Bronchial epithelial cell (primary cell): Measurements from ENCODE around the gene TMEM121B. TPM values are rescaled to one million over a fixed set of nuclear protein-coding genes. Genes with fewer than 3 reads are reported as not detected.

Source experiments
- DNase-seq: peaks from one replicate; pipeline ENCODE4 v3.0.0-alpha.2; 2010; ENCODE audit warnings: low read depth
- FAIRE-seq: peaks from 2 replicates; lab custom pipeline; 2011; peaks lifted over from hg19 to GRCh38; lab: Jason Lieb, UNC
- H3K27me3 ChIP-seq: 2 replicates; pipeline ENCODE4 v1.5.1; 2011; ENCODE audit warnings: low read length; ENCODE audit not compliant: control insufficient read depth, insufficient read depth
- H3K36me3 ChIP-seq: 2 replicates; pipeline ENCODE4 v1.5.1; 2011; ENCODE audit warnings: low read length; ENCODE audit not compliant: control insufficient read depth, insufficient read depth
- H3K4me3 ChIP-seq: 2 replicates; pipeline ENCODE4 v1.5.1; 2011; ENCODE audit warnings: mild to moderate bottlenecking, low read depth, low read length, control low read depth
- total RNA-seq: library from RNA; depleted of rRNA; stranded (reverse); fragments of >200 nt; gene quantifications from 2 replicates; pipeline ENCODE4 v1.2.1, GENCODE V29; 2014
- TF ChIP-seq, protein P1 (sequence below): IDR thresholded peaks from 2 replicates; pipeline ENCODE4 v1.5.1; 2011; ENCODE audit warnings: mild to moderate bottlenecking, moderate library complexity, low read length, control low read depth, inconsistent platforms; ENCODE audit not compliant: insufficient read depth, severe bottlenecking

Gene TMEM121B
- total RNA-seq, 1 donor from 2014 or later, result not detected

DNA sequence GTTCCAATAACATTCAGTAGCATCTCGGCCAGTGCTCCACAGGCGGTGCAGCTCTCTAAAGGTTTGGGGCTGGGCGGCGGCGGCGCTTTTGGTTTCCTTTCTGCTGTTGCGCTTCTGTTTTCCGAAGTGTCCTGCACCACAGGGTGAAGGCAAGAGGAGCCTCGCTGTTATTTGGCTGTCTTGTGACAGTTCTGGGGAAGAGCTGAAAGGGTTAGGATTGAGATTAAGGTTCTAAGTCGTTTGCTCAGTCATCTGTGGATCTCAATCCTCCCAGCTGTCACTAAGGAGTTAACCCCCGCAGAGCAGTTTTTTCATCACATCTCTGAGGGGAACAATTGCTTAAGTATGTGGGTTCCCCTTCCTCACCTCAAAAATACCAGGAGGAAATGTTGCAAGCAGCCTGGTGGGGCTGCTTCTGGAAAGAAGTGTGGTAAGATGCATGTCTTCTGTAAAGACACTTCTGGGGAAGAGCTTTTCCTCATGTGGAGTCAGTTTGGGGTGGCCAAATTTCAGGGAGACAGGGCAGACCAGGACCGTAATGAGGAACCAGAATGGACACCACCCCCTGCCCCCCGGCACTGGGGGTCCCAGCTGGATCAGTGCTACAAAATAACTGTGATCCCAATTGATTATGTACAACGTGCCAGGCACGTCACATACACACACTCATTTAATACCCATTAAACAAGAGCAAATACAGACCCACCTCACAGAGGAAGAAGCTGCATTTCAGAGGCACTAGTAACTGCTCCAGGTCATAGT, 14.2 kb downstream of the TMEM121B start:
- Histone ChIP-seq H3K36me3 (peaks cover 15% of the 10 kb centered on the region), H3K4me3 (no peak overlapping the region), H3K27me3 (no peaks in the 10 kb centered on the region)
- DNase-seq (no peak), FAIRE-seq (peak; percentile 82)
- TF ChIP-seq, protein P1, sequence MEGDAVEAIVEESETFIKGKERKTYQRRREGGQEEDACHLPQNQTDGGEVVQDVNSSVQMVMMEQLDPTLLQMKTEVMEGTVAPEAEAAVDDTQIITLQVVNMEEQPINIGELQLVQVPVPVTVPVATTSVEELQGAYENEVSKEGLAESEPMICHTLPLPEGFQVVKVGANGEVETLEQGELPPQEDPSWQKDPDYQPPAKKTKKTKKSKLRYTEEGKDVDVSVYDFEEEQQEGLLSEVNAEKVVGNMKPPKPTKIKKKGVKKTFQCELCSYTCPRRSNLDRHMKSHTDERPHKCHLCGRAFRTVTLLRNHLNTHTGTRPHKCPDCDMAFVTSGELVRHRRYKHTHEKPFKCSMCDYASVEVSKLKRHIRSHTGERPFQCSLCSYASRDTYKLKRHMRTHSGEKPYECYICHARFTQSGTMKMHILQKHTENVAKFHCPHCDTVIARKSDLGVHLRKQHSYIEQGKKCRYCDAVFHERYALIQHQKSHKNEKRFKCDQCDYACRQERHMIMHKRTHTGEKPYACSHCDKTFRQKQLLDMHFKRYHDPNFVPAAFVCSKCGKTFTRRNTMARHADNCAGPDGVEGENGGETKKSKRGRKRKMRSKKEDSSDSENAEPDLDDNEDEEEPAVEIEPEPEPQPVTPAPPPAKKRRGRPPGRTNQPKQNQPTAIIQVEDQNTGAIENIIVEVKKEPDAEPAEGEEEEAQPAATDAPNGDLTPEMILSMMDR, result no peak

DNA sequence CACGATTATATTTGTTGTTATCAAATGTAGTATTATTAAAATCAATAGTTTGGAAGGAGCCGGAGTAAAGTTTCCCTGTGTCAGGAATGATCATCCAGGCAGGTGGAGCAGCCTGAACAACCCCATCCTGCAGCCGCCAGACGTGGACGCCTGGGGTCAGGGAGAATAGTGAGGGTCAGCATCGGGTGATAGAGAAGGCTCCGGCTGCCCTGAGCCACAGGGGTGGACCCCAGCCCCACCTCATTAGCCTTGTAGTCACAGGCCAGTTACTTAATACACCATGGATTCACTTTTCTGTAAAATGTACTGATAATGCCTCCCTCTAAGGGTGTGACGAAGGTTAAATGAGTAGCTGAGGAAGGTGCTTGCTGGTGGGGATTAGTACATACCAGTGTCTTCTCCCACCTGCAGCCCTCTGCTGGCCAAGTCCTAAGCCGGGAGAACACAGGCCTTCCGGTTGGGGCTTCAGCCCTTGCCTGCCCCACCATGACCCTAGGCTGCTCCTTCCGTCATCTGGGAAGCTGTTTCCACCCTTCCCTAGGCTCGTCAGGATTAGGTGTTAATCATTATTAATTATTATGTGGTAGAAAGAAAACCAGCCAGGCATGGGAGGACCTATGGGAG, 14.9 kb downstream of the TMEM121B start:
- Histone ChIP-seq H3K27me3 (no peaks in the 10 kb centered on the region), H3K36me3 (peaks cover 17% of the 10 kb centered on the region), H3K4me3 (no peak overlapping the region)
- TF ChIP-seq, protein P1, result no peak
- DNase-seq (no peak), FAIRE-seq (no peak)

DNA sequence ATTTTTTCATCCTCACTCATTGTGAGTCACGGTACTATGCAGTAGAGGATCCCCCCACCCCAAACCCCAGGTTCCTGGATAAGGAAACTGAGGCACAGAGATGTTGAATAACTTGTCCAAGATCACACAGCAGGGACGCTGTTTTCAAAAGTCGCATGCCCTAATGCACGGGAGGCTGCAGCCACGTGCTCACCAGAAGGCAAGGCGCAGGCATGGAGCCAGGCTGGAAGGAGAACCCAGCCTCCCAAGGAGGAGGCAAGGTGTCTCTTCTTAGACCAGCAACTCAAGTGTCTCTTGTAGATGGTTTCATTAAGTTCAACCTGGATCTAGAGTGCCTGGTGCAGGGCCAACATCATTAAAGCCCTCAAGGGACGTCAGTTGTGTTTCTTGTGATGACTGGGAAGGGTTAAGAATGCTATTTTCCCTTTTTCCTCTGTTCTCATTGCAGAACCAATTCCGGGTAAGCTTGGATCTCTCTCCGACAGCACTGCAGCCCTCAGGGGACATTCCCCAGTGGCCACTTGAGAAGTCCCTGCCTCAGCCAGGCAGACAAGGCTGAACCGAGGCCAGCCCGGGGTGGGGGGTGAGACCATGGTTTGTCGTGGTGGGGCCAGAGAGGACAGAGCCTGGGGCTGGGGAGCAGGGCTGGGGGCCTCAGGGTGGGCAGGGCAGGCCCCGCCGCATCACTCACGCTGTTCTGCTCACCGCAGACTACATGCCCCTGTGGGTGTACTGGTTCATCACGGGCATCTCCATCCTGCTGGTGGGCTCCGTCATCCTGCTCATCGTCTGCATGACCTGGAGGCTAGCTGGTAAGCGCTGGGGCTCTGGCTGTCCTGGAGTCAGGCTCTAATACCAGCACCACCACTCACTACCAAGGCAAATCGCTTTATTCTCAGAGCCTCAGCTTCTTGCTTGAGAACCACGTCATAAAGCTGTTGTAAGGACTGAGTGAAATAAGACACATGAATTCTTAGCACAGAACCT, 15.7 kb downstream of the TMEM121B start:
- FAIRE-seq (no peak), DNase-seq (no peak)
- peaks cover 19% of the 10 kb centered on the region for H3K36me3 ChIP-seq
- no peaks in the 10 kb centered on the region for H3K27me3 ChIP-seq
- H3K4me3 ChIP-seq, result no peak overlapping the region
- TF ChIP-seq, protein P1, result no peak

DNA sequence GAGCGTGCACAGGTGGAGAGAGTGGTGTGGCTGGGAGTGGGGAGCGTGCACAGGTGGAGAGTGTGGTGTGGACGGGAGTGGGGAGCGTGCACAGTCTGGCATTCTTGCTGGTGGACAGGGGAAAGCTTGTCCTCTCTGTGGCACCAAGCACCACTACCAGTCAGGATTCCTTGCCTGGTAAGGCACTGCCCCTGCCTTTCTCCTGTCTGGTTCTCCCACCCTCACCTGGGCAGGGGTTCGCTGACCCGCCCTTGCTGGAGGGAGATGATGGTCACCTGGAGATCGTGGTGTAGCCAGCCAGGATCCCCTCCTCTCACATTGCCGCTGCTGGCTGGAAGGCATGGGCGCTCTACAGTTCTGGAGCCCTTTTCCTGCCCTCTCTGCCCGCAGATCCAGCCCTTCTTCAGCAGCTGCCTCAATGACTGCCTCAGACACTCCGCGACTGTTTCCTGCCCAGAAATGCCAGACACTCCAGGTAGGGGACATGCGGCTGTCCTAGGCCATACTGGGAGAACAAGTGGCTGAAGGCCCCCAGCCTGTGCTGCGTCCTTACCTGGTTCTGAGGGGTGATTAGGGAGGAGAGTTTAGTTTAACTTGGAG, 16.7 kb downstream of the TMEM121B start:
- TF ChIP-seq, protein P1, result no peak
- no peak for FAIRE-seq
- no peaks in the 10 kb centered on the region for H3K27me3 ChIP-seq
- DNase-seq, result no peak
- H3K4me3 ChIP-seq, result no peak overlapping the region
- H3K36me3 ChIP-seq, result peaks cover 23% of the 10 kb centered on the region

DNA sequence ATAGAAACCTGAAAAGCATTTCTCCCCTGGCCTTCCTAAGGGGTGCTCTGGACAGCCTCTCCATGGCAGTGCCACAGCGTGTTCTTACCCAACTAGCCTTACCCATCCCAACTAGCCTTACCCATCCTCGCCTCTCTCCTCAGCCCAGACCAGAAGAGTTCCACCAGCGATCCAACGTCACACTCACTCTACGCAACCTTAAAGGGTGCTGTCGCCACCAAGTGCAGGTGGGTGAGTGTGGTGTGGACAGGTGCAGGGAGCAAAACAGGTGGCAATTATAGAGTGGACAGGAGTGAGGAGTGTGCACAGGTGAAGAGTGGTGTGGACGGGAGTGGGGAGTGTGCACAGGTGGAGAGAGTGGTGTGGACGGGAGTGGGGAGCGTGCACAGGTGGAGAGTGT, 17.8 kb downstream of the TMEM121B start:
- no peak for FAIRE-seq
- Histone ChIP-seq H3K27me3 (no peaks in the 10 kb centered on the region), H3K4me3 (no peak overlapping the region), H3K36me3 (peaks cover 27% of the 10 kb centered on the region)
- DNase-seq, result no peak
- TF ChIP-seq, protein P1, result no peak
